HepG2 (cell line): Measurements from ENCODE around the gene METAP2. TPM values are rescaled to one million over a fixed set of nuclear protein-coding genes. Genes with fewer than 3 reads are reported as not detected.

ENCODE experiments used
- ATAC-seq: fragments of 200-7000 bp; cut with Tn5 transposase; 3 replicates; pipeline ENCODE4 v1.9.1; 2020; ENCODE audit warnings: mild to moderate bottlenecking, moderate library complexity
- BruUV-seq: library from RNA; stranded (reverse); fragments of 400-500 nt; replicated peaks from 2 replicates; lab custom pipeline; 2021; lab: Mats Ljungman, UMichigan
- CTCF ChIA-PET: fragments of 300-600 bp; formaldehyde crosslinking; extraction: SDS; loops from one replicate; lab custom pipeline; 2021; ENCODE audit warnings: low total read pairs, inconsistent platforms, low intra/inter-chr PET ratio; lab: Yijun Ruan, JAX
- POLR2A ChIA-PET: fragments of 350-600 bp; sonication (Branson Sonifier 250); formaldehyde crosslinking; loops from one replicate; lab custom pipeline; 2020; ENCODE audit warnings: antibody characterized with exemption, inconsistent platforms; lab: Yijun Ruan, JAX
- DNase-seq: peaks from one replicate; pipeline ENCODE4 v3.0.0-alpha.2; 2015; ENCODE audit warnings: low spot score
- FAIRE-seq: peaks from 3 replicates; lab custom pipeline; 2011; peaks lifted over from hg19 to GRCh38; lab: Jason Lieb, UNC
- H2AFZ ChIP-seq: one replicate; pipeline ENCODE4 v1.6.1; 2011; ENCODE audit warnings: low read length, inconsistent platforms
- H3K27ac ChIP-seq: fragments of 300-600 bp; 3 replicates; pipeline ENCODE4 v1.8.0; 2011; ENCODE audit warnings: mixed run types, mild to moderate bottlenecking, mixed read lengths, low read length, inconsistent platforms; ENCODE audit not compliant: insufficient read depth; ENCODE audit errors: extremely low read length
- H3K27me3 ChIP-seq, 2 experiments: fragments of 200-600 bp in 1 of 2; 2 replicates in 1 of 2; 3 replicates in 1 of 2; pipeline versions ENCODE4 v1.6.0 to v1.8.0; 2011; ENCODE audit warnings: low read length in 2 of 2, mild to moderate bottlenecking in 2 of 2, moderate library complexity in 2 of 2, inconsistent platforms in 1 of 2; ENCODE audit not compliant: insufficient read depth in 2 of 2, control insufficient read depth in 1 of 2
- H3K36me3 ChIP-seq, 2 experiments: fragments of 200-600 bp in 1 of 2; replicated peaks in 1 of 2; 2 replicates in 1 of 2; 3 replicates in 1 of 2; pipeline versions ENCODE4 v1.5.1 to v1.8.0; 2011; ENCODE audit warnings: low read length in 2 of 2, inconsistent platforms in 1 of 2; ENCODE audit not compliant: insufficient read depth in 2 of 2, control insufficient read depth in 1 of 2
- H3K4me1 ChIP-seq: 2 replicates; pipeline ENCODE4 v1.5.1; 2012; ENCODE audit warnings: low read length, inconsistent platforms; ENCODE audit not compliant: insufficient read depth
- H3K4me2 ChIP-seq: 2 replicates; pipeline ENCODE4 v1.6.0; 2011; ENCODE audit warnings: low read depth, low read length, inconsistent platforms
- H3K4me3 ChIP-seq, 3 experiments: fragments of 200-600 bp in 1 of 3; sonication (generic), shearing (Covaris generic) in 1 of 3; replicated peaks in 1 of 3; 2 replicates each; pipeline ENCODE4 v1.5.1; 2011 to 2016; ENCODE audit warnings: low read length in 3 of 3, inconsistent platforms in 2 of 3, low read depth in 2 of 3, mild to moderate bottlenecking in 2 of 3, control low read depth in 1 of 3, mixed read lengths in 1 of 3; ENCODE audit not compliant: insufficient read depth in 1 of 3
- H3K79me2 ChIP-seq: one replicate; pipeline ENCODE4 v1.6.1; 2011; ENCODE audit warnings: low read length, inconsistent platforms; ENCODE audit not compliant: insufficient read depth
- H3K9ac ChIP-seq: 2 replicates; pipeline ENCODE4 v1.6.0; 2011; ENCODE audit warnings: mild to moderate bottlenecking, low read depth, low read length, inconsistent platforms; ENCODE audit not compliant: insufficient read depth
- H3K9me3 ChIP-seq: 2 replicates; pipeline ENCODE4 v1.5.1; 2012; ENCODE audit warnings: mild to moderate bottlenecking, low read length
- H4K20me1 ChIP-seq: 2 replicates; pipeline ENCODE4 v1.6.0; 2011; ENCODE audit warnings: inconsistent platforms, mild to moderate bottlenecking, low read length, moderate library complexity; ENCODE audit not compliant: insufficient read depth
- PHF20 ChIP-seq: sonication (generic); formaldehyde crosslinking; IDR thresholded peaks from 2 replicates; pipeline ENCODE4 v1.5.0; 2020; ENCODE audit warnings: mild to moderate bottlenecking, missing genetic modification reagents
- PHF21A ChIP-seq: sonication (generic); formaldehyde crosslinking; IDR thresholded peaks from 2 replicates; pipeline ENCODE4 v1.5.0; 2020; ENCODE audit warnings: mild to moderate bottlenecking, missing genetic modification reagents
- PRDM10 ChIP-seq: sonication (generic); formaldehyde crosslinking; IDR thresholded peaks from 2 replicates; pipeline ENCODE4 v1.4.0; 2020; ENCODE audit warnings: low read depth, missing genetic modification reagents
- ZNF329 ChIP-seq: sonication (generic); formaldehyde crosslinking; IDR thresholded peaks from 2 replicates; pipeline ENCODE4 v1.9.0; 2021; ENCODE audit warnings: low read depth, mild to moderate bottlenecking, missing genetic modification reagents
- ZNF496 ChIP-seq: sonication (generic); formaldehyde crosslinking; IDR thresholded peaks from 2 replicates; pipeline ENCODE4 v1.8.1; 2023; ENCODE audit warnings: mild to moderate bottlenecking, moderate library complexity, missing genetic modification reagents; ENCODE audit not compliant: insufficient replicate concordance
- WGBS: methylation state at CpG from one replicate; pipeline ENCODE4 v1.1.6; 2017; ENCODE audit warnings: low lambda C conversion rate; 5-methylcytosine and 5-hydroxymethylcytosine counted together
- in situ Hi-C: cut with HindIII; loops from 2 replicates; pipeline ENCODE4 v1.10.0; 2017; ENCODE audit warnings: low pct_unique_long_range_greater_than_20kb; ENCODE audit not compliant: extremely low pct_ligation_motif_present
- intact Hi-C: fragments of 100-400 bp; cut with micrococcal nuclease; formaldehyde crosslinking; loops from one replicate; pipeline ENCODE4 v1.10.0; 2022; ENCODE audit not compliant: unreplicated experiment
- polyA plus RNA-seq, 8 experiments: library from polyadenylated mRNA; depleted of rRNA in 3 of 8; stranded (reverse) in 7 of 8; unstranded in 1 of 8; fragments of >200 nt; fragmentation: Illumina TruSeq in 4 of 8; extraction: Trizol in 4 of 8; gene quantifications; 2 replicates each; pipeline versions ENCODE4 v1.2.1 to v1.2.3, GENCODE V29; 2011 to 2016; ENCODE audit warnings: low read depth in 4 of 8, missing spikeins in 1 of 8, mixed read lengths in 1 of 8; ENCODE audit not compliant: insufficient read depth in 1 of 8
- total RNA-seq, 5 experiments: library from RNA; depleted of rRNA; stranded (reverse); fragments of >200 nt; fragmentation: Illumina TruSeq; extraction: Trizol; gene quantifications; 2 replicates each; pipeline ENCODE4 v1.2.3, GENCODE V29; 2016; ENCODE audit warnings: low read depth in 1 of 5

Gene METAP2
- total and polyA plus RNA-seq, 2 of the 13 experiments (the other 11 are each of a cell fraction or from before 2014, with no cell fraction given): 67.8 to 131 TPM

GRCh38 chr12:95431120-95431519 is 42.8 kb upstream of the METAP2 start:
- BruUV-seq: no TSS peak
- Histone ChIP-seq H3K4me3 (no peak overlapping the region), H3K36me3 (no peaks in the 10 kb centered on the region), H4K20me1 (no peaks in the 10 kb centered on the region)
- no peak for ATAC-seq
- in situ Hi-C loops: no loop called here
- intact Hi-C loops: no loop called here
- no peak for DNase-seq
- no peak for TF ChIP-seq PHF20 (CRISPR knock-in tag)
- no peak for TF ChIP-seq ZNF496 (CRISPR knock-in tag)
- no peak for TF ChIP-seq PHF21A
- no peak for TF ChIP-seq PRDM10 (CRISPR knock-in tag)
- TF ChIP-seq, all 625 proteins: peak for 0
- 81% methylated on average over 4 of the region's 4 CpGs for WGBS
- H3K4me1 ChIP-seq: no peaks in the 10 kb centered on the region
- ChIA-PET POLR2A (no interaction called here), CTCF (no interaction called here)
- FAIRE-seq: no peak
- no peak overlapping the region for H3K27ac ChIP-seq
- no peak overlapping the region for H3K4me2 ChIP-seq
- H3K9me3 ChIP-seq: no peaks in the 10 kb centered on the region
- H3K9ac ChIP-seq: no peak overlapping the region
- no peaks in the 10 kb centered on the region for H3K79me2 ChIP-seq
- H3K27me3 ChIP-seq: no peaks in the 10 kb centered on the region; a peak in 1 of 5 replicates
- H2AFZ ChIP-seq: no peak overlapping the region

- POLR2A ChIA-PET: no interaction called here
- H3K36me3 ChIP-seq: no peaks in the 10 kb centered on the region
- H3K4me2 ChIP-seq: no peak overlapping the region
- no peak overlapping the region for H3K27ac ChIP-seq
- in situ Hi-C loops (no loop called here), intact Hi-C loops (no loop called here)
- no peaks in the 10 kb centered on the region for H4K20me1 ChIP-seq
- no peaks in the 10 kb centered on the region for H3K4me1 ChIP-seq
- no peak overlapping the region for H2AFZ ChIP-seq
- WGBS: 67% methylated on average over 3 of the region's 3 CpGs
- H3K9me3 ChIP-seq: no peaks in the 10 kb centered on the region
- no TSS peak for BruUV-seq
- H3K9ac ChIP-seq: no peak overlapping the region
- H3K27me3 ChIP-seq: no peaks in the 10 kb centered on the region; a peak in 1 of 5 replicates
- CTCF ChIA-PET: no interaction called here
- FAIRE-seq (no peak), DNase-seq (no peak), ATAC-seq (no peak)
- no peak overlapping the region for H3K4me3 ChIP-seq
- no peaks in the 10 kb centered on the region for H3K79me2 ChIP-seq
- TF ChIP-seq ZNF329: no peak
Measured at GRCh38 chr12:95435355-95435754, 38.6 kb upstream of the METAP2 start.
